HG02973 (cell line): ENCODE results near the gene ELOVL6.
"Not testable (repeated sequence)": the region's sequence is repeated elsewhere in the genome, so short reads cannot be mapped to it uniquely, and the experiment has no call there.

Source experiments
- ATAC-seq: cut with Tn5 transposase; IDR thresholded peaks from one replicate; pipeline ENCODE4 v1.9.1; 2021; ENCODE audit warnings: moderate library complexity; ENCODE audit not compliant: unreplicated experiment

Gene ELOVL6

DNA sequence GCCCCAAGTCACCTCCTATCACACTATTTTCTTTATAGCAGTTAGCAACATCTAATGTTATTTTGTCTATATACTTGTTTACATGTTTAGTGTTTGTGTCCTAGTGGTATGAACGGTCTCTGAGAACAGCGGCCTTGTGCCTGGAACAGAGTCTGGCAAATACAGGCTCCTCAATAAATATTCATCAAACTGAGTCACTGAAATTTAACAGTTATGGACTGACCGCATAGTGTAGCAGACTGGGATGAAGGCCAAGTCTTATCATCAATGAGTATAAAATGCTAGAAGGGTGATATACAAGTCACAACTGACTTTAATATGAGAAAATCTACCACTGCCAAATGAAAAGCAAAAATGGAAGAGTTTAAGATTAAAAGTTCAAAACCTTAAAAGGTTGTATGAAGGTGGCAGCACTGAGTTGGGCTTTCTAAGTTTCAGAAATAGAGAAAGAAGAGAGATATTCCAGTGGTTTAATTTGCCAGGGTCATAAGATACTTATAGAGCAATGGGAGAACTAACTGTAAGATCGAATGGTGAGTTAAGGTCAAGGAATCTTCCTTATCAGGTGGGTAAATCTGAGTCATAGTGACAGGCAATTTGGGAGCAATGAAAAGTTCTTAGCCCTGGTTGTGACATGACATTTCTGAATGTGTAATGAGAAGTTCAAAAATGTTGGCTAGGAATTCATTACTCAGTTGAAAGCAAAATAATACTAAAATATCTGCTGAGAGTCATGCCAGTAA, 34.9 kb downstream of the ELOVL6 start:
- no peak for ATAC-seq

DNA sequence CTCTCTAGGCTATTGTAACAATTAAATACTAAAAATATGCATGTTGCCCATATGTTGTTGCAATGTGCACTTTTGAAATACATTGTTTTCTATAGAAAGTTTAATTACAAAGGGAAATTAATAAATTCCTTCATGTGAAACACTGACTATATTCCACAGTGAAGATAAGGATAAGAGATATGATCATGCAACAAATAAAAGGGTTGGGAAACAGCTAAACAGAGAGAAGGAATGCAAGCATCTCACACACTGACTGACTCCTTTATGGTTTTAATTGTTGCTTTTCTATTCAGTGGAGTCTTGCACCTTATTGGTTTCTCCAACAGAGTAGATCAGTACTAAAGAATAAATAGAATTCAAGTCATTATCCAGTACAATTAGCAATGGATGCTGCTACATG, 37.8 kb downstream of the ELOVL6 start:
- no peak for ATAC-seq

DNA sequence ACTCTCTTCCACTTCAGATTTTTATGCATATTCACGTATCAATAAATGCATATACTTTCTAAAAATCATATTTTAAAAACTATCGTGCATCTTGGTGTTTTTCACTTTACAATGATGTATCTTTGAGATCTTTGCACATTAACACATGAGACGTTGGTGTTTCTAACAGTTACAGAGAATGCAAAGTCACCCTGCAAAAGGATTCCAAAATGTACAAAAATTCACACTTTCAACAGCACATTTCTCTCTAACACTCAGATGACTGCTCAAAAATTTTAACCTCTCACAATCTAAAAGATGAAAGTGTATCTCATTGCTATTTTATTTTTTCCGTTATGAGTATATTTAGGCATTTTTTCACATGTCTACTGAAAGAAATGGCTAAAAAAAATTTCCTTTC, 38.9 kb downstream of the ELOVL6 start:
- no peak for ATAC-seq

DNA sequence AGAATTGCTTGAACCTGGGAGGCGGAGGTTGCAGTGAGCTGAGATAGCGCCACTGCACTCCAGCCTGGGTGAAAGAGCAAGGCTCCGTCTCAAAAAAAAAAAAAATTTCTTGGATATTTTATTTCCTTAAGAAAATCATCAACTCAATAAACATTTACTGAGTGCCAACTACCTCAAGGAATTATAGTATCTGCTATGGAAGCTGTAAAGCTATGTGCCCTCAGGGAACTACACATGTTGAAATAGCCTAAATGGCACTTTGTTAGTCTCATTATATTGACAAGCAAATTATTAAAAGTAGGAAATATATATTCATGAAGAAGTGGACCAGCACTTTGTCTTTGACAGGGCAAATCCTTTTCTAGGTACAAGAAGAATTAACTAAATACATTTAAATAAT, 40.8 kb downstream of the ELOVL6 start:
- ATAC-seq = no peak

DNA sequence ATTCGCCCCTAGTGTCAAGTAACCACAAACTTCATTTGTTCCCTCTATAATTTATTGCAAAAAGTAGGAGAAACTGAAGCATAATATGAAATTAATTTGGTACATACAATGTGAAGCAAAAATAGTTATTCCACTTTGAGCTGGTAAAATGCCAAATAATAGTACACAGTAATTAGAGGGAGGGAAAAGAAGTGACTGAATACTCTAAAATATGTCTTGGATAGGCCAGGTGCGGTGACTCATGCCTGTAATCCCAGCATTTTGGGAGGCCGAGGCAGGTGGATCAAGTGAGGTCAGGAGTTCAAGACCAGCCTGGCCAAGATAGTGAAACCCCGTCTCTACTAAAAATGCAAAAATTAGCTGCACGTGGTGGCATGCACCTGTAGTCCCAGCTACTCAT, 41.2 kb downstream of the ELOVL6 start:
- ATAC-seq = not testable (repeated sequence)

DNA sequence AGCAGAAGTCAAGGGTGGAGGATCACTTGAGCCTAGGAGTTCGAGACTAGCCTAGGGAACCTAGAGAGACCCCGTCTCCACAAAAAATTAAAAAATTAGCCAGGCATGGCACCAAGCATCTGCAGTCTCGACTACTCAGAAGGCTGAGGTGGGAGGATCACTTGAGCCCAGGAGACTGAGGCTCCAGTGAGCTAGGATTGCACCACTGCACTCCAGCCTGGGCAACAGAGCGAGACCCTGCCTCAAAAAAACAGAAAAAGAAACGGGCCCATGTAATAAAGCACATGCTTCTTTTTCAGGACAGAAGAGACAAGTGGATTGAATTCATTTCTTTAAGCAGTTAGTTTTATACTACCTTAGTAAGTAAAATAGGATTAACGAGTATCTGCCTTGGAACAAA, 42.0 kb downstream of the ELOVL6 start:
- ATAC-seq = no peak

DNA sequence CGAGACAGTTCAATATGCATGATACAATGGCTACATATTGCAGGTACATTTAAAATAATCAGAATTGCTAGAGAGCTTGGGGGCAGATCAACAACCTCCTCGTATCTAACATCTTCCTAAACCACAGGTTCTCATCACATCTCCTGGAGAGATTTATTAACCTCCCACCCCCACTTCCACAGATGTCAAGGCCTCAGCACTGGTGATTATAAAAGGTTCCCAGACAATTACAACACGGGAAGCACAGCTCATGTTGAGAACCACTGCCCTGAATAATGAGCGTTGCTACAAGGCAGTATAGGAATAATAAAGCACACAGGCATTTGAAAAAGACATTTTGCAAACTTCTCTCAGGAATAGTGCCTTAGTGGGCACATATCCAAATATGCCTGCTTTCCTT, 42.8 kb downstream of the ELOVL6 start:
- no peak for ATAC-seq

DNA sequence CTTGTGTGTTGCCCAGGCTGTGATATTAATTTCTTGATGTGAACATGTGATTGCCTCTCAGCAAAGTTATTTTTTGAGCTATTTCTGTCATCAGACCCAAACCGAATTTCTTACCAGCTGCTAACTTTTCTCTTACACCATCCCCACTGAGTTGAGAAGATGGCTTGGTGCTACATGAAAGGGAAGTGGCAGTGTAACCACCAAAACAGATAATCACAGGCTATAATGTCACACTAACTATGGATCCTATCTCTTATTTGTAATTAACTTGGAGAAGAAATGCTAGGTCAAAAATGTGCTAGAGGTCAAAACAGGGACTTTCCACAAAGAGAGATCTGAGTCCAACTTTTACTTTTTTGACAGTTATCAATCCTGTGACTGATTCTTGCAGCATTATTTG, 43.8 kb downstream of the ELOVL6 start:
- no peak for ATAC-seq

DNA sequence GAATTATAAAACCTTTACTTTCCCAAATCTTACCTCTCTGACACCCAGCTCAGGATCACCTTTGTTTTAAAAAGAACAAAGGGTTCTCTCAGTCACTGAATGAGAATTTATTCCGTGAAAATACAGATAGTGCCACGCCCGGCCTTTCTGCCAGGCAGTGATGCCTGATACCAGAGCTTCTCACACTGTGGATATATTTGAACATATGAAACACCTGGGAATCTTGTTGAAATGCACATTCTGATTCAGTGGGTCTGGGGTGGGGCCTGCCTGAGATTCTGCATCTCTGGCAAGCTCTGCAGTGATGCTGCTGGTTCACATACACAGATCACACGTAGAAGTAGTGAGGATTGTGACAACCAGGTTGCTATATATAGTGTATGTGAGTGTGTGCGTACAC, 46.0 kb downstream of the ELOVL6 start:
- no peak for ATAC-seq

DNA sequence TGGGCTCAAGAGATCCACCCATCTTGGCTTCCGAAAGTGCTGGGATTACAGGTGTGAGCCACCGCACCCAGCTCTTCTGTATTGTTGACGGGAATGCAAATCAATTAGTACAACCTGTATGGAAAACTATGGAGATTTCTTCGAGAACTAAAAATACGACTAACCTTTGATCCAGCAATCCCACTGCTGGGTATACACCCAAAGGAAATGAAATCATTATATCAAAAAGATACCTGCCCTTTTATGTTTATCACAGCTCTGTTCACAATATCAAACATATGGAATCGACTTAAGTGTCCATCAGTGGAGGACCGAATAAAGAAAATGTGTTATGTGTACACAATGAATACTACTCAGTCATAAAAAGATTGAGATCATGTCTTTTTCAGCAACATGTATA, 49.3 kb downstream of the ELOVL6 start:
- no peak for ATAC-seq

DNA sequence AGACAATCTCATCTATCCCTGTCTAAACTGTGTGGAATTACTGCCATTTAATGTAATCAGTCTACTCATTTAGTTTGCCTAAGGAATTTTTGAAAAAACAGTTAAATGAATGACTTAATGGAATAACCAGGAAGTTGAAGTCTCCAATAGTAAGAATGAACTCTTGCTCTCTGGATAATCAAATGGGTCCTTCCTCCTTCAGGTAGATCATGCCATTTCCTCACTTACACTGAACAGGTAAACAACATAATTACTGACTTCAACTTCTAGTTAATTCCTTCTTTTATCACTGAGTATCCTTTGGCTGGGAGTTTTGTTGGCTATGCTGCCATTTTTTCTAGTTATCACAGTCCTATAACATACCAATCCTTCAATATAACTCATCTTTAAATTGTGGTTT, 56.0 kb downstream of the ELOVL6 start:
- no peak for ATAC-seq

DNA sequence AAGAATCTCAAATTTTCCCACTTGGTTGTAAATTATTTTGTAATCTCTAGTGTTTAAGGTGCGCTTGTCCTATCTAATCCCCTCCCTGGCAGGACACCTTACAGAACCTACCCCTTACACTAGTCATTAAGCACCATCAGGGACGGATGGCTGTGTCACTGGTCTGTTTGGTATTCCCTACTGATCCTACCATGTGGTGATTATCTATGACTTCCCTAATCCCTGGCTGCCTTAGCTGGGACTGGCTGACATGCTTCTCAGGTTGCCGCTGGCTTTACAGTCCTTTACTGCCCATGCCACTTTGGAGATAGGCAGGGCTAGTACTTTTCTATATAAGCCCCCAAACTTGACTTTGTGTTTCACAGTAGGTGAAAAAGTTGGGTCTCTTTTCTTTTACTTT, 58.6 kb downstream of the ELOVL6 start:
- ATAC-seq = no peak

DNA sequence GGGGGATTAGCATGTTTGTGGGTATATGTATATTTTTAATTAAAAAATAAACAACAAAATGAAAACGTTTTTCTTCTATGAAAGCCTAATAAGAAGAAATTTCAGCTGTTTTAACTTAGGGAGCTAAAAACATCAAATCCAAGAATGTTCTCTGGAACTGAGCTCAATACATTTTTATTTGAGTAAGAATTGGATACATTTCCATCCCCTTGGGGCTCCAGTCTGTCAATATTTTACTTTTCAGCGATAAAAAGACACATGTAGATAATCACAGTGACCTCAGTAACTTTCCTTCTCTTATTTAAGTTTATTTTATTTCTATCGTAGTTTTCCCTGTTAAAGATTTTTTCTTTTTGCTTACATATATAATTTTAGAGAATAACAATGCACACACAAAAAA, 59.3 kb downstream of the ELOVL6 start:
- no peak for ATAC-seq

DNA sequence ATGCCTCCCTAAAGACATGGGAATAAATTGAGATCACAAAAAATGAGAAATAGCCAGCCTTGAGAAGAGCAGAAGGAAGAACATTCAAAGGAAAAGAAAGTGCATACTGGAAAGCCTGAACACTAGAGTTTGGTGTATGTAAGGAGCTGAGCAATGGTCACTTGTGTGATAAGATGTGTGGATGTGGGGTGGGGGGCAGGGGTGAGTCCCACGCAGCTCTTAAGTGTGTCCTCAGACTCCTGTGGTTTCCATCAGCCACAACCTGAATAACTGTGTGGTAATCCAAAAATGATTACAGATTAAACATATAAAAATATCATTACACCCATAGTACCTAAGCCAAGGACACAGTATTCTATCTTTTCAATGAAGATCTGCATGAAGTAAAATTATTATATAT, 59.9 kb downstream of the ELOVL6 start:
- ATAC-seq = no peak

DNA sequence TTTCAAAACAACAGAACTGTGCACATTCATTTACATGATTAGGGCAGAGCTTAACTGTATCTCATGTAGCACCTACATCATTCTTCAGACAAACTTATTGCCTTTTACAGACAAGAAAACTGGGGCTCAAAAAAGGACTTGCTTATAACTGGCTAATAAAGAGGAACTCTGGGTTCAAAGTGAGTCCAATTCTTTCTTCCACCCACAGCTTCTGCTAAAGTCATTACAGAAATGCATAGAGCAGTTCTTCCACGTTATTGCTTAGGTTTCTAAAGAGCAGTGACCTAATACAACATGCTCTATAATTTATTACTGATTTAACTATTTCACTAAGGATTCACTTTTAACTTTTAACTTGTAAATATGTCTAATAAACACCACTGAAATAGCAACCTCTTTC, 60.6 kb downstream of the ELOVL6 start:
- no peak for ATAC-seq

DNA sequence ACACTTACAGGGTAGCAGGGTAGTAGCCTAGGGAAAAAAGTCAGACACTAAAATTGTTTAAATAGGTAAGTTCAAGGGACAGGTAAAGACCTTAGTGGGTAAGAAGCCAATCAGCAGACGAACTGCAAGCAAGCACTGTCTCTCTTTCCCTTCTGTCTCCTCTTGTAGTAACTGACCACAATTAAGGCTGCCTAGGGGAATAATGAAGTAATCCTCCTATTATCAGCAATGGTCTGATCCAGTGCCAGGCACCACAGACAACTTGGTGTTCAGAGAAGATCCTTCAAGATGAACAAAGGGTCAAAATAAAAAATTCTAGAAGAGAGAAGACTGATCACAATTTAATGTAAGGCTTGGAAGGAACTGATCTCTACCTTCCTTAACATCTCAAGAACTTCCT, 62.9 kb downstream of the ELOVL6 start:
- ATAC-seq = no peak

DNA sequence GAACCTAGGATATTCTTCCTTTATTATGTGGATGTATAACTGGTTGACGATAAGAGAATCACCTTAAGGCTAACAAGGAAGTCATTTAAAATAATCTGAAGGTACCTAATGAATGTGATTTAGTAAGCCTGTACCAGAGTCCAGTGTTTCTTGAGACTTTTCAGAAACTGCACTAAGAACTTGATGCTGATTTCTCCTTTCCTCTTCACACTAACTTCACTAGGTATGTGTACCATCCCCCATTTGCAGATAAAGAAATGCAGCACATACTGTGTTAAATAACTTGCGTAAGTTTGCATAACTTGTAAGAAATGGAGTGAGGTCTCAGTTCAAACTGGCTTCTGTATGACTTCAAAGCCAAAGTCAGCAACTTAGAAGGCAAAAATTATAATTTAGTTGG, 63.3 kb downstream of the ELOVL6 start:
- ATAC-seq = no peak

DNA sequence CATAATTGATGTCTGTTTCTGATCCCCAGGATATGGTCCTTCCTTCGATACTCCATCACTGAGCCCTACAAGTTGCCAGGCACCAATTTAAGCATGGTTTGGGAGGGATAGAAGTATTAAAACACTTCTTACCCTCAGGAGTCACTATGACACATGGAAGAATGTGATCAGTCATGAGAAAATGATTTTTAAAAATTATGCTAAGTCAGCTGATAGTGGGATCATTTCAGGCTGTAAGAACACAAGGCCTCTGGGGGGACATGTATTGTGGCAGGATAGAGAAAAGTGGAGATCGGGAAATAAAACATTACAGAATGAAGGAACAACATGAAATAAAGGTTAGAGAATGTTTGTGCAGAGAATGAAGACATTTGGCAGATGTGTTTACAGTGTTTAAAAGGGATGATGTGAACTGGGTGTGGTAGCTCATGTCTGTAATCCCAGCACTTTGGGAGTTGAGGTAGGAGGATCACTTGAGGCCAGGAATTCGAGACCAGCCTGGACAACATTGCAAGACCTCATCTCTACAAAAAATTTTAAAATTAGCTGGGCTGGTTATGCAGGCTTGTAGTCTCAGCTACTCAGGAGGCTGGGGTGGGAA, 64.0 kb downstream of the ELOVL6 start:
- no peak for ATAC-seq

DNA sequence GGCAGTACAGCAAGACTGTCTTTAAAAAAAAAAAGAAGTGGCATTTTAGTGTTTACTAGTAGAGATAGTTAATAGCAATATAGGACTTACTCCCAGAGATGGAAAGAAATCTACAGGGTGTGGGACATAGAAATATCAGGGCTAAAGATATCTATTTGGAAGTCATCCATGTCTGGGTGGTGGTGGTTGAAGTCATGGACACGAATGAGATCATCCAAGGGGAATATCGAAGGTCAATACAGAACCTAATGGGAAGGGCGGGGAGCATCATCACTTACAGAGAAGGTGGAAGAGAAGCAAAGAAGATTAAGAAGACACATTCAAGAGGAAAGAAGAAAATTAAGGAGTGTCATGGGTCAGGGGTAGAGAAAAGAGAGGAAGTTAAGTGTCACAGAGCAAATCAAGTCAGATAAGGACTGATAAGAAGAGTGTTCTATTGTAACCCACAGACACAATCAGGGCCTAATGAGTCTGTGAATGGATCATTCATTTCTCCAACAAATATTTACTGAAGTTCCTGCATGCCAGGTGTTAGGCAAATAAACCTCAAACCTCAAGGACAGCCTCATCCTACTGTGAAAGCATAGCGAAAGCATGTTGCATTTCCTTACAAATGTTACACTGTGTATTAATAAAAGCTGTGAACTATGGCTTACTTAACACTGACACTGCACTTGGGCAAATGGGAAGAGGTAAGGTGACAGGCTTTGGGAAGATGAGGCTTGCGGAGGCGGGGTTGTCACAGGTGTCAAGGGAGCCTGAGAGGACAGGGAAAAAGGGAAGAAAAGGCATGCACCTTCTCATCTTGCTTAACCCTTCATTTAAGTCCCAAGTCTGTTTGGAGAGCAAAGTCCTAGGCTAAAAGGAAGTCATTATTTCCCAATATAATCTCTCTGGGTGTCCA, 65.3 kb downstream of the ELOVL6 start:
- no peak for ATAC-seq

DNA sequence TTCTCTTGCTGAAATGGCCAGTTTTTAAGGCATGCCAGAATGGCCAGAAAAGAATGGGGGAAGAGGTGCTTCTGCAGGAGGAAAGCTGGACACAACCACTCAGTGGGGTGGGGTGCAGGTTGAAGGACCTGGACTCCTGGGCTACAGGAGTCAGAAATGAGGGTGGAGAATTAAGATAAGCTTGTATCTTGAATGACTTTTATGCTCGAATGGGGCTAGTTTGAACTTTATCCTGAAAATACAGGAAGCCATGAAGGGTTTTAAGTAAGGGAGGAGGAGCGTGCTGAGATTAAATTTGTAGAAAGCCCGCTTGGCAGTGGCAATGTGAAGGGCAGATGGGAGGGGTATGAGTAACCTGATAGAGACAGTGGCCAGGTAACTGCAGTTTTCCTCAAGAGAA, 66.5 kb downstream of the ELOVL6 start:
- ATAC-seq = no peak

DNA sequence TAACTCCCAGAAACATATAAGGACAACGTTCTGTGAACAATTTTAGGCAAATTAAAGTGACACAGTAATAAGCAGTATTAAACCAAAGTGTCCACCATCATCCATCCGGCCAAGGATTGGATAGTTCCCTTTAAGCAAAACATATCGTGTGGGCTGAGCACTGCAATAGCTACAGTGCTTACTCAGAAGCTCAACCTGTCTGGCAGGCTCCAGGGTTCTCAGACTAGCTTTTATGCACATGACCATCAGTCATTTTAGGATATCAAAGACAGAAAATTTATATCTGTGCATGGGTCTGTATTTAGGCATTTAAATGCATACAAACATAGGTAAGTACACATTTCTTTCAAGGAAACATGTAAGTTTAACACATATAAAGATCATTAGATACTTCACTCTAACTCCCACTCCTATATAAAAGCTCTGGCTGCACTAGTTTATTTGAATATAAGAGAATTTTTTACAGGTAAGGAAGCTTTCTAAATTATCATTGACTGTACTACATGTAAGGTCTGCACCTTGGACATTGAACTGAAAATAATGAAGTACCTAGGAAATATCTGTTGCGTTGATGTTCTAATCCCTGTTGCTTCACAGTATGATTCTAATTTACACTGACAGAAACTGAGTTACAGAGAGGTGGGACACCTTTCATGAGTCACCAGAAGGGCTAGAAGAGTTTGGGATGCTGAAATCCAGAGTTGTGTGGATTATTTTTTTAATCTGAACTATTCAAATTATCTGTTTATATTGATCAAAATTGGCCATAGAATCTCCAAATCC, 67.6 kb downstream of the ELOVL6 start:
- ATAC-seq = no peak
